Breast epithelium (tissue), 4 donors: ENCODE results near the gene NECAB3. TPM values are rescaled to one million over a fixed set of nuclear protein-coding genes. Genes with fewer than 3 reads are reported as not detected.

Source experiments
- DNase-seq, 2 donors: peaks; one replicate each; pipeline ENCODE4 v3.0.0-alpha.2; 2019; ENCODE audit warnings: low spot score in 2 of 2
- H3K27ac ChIP-seq, 2 donors: fragments of 200-600 bp; sonication (generic) in 1 of 2; one replicate each; pipeline ENCODE4 v1.5.1; 2016 to 2019; ENCODE audit warnings: mild to moderate bottlenecking in 1 of 2
- H3K27me3 ChIP-seq, 2 donors: fragments of 200-600 bp; sonication (generic) in 1 of 2; one replicate each; pipeline versions ENCODE4 v1.5.1 to v1.6.0; 2017 to 2019; ENCODE audit warnings: control low read depth in 1 of 2, mild to moderate bottlenecking in 1 of 2
- H3K36me3 ChIP-seq: fragments of 200-600 bp; one replicate; pipeline ENCODE4 v1.5.1; 2019
- H3K4me1 ChIP-seq, 2 donors: fragments of 200-600 bp; sonication (generic); one replicate each; pipeline ENCODE4 v1.5.1; 2016 to 2019; ENCODE audit warnings: control low read depth in 1 of 2
- H3K4me3 ChIP-seq, 3 donors: fragments of 200-600 bp; sonication (generic); 1 replicate in 2 of 3; 2 replicates in 1 of 3; pipeline ENCODE4 v1.5.1; 2016 to 2019; ENCODE audit warnings: mild to moderate bottlenecking in 3 of 3, moderate library complexity in 2 of 3
- H3K9me3 ChIP-seq, 2 donors: fragments of 200-600 bp; sonication (generic) in 1 of 2; one replicate each; pipeline ENCODE4 v1.5.1; 2016 to 2019; ENCODE audit warnings: control low read depth in 1 of 2
- POLR2A ChIP-seq: fragments of 450-650 bp; IDR thresholded peaks from one replicate; pipeline ENCODE4 v1.6.1; 2016; ENCODE audit warnings: antibody characterized with exemption, mild to moderate bottlenecking, moderate library complexity
- POLR2AphosphoS5 ChIP-seq, 3 donors: sonication (generic); formaldehyde crosslinking; IDR thresholded peaks; one replicate each; pipeline ENCODE4 v1.6.1; 2017; ENCODE audit warnings: antibody characterized with exemption in 3 of 3
- intact Hi-C: fragments of 100-400 bp; cut with DNase I; formaldehyde crosslinking; loops from one replicate; pipeline ENCODE4 v1.15.1; 2023; ENCODE audit warnings: low total_unique reads
- total RNA-seq, 3 donors: library from RNA; depleted of rRNA; stranded (reverse); fragments of >200 nt; gene quantifications; one replicate each; pipeline ENCODE4 v1.1.0, GENCODE V29; 2016
- TF ChIP-seq, protein P1 (sequence below), 3 donors: fragments of 450-650 bp; IDR thresholded peaks; one replicate each; pipeline ENCODE4 v1.5.1; 2016 to 2017; ENCODE audit warnings: antibody characterized with exemption in 3 of 3, mild to moderate bottlenecking in 3 of 3, moderate library complexity in 3 of 3

The NECAB3 gene
- total RNA-seq, 3 donors from 2014 or later, result 23.4 to 37.3 (median 28.5) TPM

DNA sequence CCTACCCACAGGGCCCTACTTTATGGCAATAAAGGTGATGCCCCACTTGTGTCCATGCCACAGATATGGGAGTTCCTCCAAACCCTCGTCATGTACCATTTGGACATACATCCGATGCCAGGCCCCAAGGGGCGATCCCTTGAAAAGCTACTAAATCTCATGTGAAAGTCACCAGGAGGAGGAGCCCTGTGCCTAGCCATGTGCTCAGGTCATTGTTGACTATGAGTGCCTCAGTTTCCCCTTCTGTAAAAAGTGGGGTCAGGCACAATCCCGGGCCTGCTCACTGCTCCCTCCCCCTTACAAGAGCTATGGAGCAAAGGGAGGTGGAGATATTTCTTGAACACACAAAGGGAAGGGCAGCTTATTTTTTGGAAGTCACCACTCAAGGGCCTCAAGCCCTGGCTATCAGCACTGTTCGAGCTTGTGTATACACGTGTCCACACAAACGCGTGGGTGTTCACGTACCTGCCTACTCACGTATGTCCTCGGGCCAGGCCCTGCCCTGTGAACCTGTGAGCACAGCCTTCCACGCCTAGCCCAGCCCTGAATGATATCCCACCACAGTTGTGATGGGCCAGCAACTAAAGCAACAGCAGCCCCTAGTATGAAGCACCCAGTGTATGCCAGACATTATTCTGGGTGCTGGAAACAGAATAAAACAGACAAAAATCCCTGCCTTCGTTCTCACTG, 5.6 kb downstream of the NECAB3 start:
- Histone ChIP-seq H3K9me3 (no peaks in the 10 kb centered on the region), H3K4me1 (peaks cover 0 to 3% of the 10 kb centered on the region in 2 donors), H3K36me3 (no peaks in the 10 kb centered on the region), H3K27ac (peak overlapping the region in 1 of 2 donors; percentile 94), H3K27me3 (no peaks in the 10 kb centered on the region), H3K4me3 (no peak overlapping the region)
- intact Hi-C loops, result no loop called here
- DNase-seq, result no peak
- TF ChIP-seq POLR2AphosphoS5 (IDR thresholded peaks at IDR 0.05) (no peak), POLR2A (no peak)
- TF ChIP-seq, protein P1, sequence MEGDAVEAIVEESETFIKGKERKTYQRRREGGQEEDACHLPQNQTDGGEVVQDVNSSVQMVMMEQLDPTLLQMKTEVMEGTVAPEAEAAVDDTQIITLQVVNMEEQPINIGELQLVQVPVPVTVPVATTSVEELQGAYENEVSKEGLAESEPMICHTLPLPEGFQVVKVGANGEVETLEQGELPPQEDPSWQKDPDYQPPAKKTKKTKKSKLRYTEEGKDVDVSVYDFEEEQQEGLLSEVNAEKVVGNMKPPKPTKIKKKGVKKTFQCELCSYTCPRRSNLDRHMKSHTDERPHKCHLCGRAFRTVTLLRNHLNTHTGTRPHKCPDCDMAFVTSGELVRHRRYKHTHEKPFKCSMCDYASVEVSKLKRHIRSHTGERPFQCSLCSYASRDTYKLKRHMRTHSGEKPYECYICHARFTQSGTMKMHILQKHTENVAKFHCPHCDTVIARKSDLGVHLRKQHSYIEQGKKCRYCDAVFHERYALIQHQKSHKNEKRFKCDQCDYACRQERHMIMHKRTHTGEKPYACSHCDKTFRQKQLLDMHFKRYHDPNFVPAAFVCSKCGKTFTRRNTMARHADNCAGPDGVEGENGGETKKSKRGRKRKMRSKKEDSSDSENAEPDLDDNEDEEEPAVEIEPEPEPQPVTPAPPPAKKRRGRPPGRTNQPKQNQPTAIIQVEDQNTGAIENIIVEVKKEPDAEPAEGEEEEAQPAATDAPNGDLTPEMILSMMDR (IDR thresholded peaks at IDR 0.05), result no peak

GRCh38 chr20:33667676-33668465, 6.4 kb downstream of the NECAB3 start:
- Histone ChIP-seq H3K27me3 (no peaks in the 10 kb centered on the region), H3K9me3 (no peaks in the 10 kb centered on the region), H3K36me3 (no peaks in the 10 kb centered on the region), H3K27ac (peak overlapping the region; percentile 94 to 95), H3K4me3 (peak overlapping the region; percentile 57 to 76 (median 70)), H3K4me1 (peaks cover 0 to 5% of the 10 kb centered on the region in 2 donors)
- intact Hi-C loops, result no loop called here
- TF ChIP-seq, protein P1 (IDR thresholded peaks at IDR 0.05), result peak; percentile 50 to 93 (median 85)
- TF ChIP-seq POLR2AphosphoS5 (IDR thresholded peaks at IDR 0.05) (peak; percentile 26 to 50 (median 37)), POLR2A (no peak)
- peak; percentile 68 to 81 for DNase-seq

- Histone ChIP-seq H3K4me1 (peaks cover 0 to 5% of the 10 kb centered on the region in 2 donors), H3K36me3 (no peaks in the 10 kb centered on the region), H3K27me3 (no peaks in the 10 kb centered on the region), H3K4me3 (peak overlapping the region; percentile 57 to 76 (median 70)), H3K9me3 (no peaks in the 10 kb centered on the region), H3K27ac (peak overlapping the region; percentile 94 to 95)
- DNase-seq, result peak in 1 of 2 donors; percentile 69
- TF ChIP-seq POLR2A, result no peak
- TF ChIP-seq POLR2AphosphoS5 (IDR thresholded peaks at IDR 0.05), result no peak
- TF ChIP-seq, protein P1 (IDR thresholded peaks at IDR 0.05), result no peak
- intact Hi-C loops, result no loop called here
Observed at GRCh38 chr20:33667245-33667675, 7.0 kb downstream of the NECAB3 start.

GRCh38 chr20:33666293-33667244, 7.7 kb downstream of the NECAB3 start, which contains the start of gene ACTL10:
TSS of gene ACTL10 (plus strand) at chr20:33666943. CDS start at chr20:33667498, 555 bp downstream.
- intact Hi-C loops, result no loop called here
- H3K36me3 ChIP-seq, result no peaks in the 10 kb centered on the region

More at GRCh38 chr20:33666293-33667244, 7.7 kb downstream of the NECAB3 start, which contains the start of gene ACTL10:
- peak; percentile 96 to 97 for DNase-seq
- H3K27ac ChIP-seq, result peak within 1 kb of the TSS; percentile 94 to 95
- TF ChIP-seq POLR2A (no peak), POLR2AphosphoS5 (IDR thresholded peaks at IDR 0.05) (peak in 1 of 3 donors; percentile 80)
- TF ChIP-seq, protein P1 (IDR thresholded peaks at IDR 0.05), result peak in 2 of 3 donors; percentile 6 to 32
- H3K9me3 ChIP-seq, result no peaks in the 10 kb centered on the region
- H3K27me3 ChIP-seq, result no peaks in the 10 kb centered on the region
- peak within 1 kb of the TSS; percentile 57 to 76 (median 70) for H3K4me3 ChIP-seq
- peaks cover 0 to 5% of the 10 kb centered on the region in 2 donors for H3K4me1 ChIP-seq
